Coronary artery (tissue), 2 donors: ENCODE results near the gene ANKS1B.

ENCODE experiments used
- DNase-seq: peaks from one replicate; pipeline ENCODE4 v3.0.0-alpha.2; 2017; ENCODE audit warnings: low spot score
- H3K27ac ChIP-seq, 2 donors: fragments of 200-600 bp; sonication (generic); one replicate each; pipeline ENCODE4 v1.5.1; 2016 to 2019
- H3K4me3 ChIP-seq: fragments of 200-600 bp; sonication (generic); 2 replicates; pipeline ENCODE4 v1.5.1; 2016; ENCODE audit warnings: mild to moderate bottlenecking, moderate library complexity
- TF ChIP-seq, protein P1 (sequence below): fragments of 200-600 bp; sonication (generic); IDR thresholded peaks from one replicate; pipeline ENCODE4 v1.5.1; 2019; ENCODE audit warnings: antibody characterized with exemption

The ANKS1B gene

DNA sequence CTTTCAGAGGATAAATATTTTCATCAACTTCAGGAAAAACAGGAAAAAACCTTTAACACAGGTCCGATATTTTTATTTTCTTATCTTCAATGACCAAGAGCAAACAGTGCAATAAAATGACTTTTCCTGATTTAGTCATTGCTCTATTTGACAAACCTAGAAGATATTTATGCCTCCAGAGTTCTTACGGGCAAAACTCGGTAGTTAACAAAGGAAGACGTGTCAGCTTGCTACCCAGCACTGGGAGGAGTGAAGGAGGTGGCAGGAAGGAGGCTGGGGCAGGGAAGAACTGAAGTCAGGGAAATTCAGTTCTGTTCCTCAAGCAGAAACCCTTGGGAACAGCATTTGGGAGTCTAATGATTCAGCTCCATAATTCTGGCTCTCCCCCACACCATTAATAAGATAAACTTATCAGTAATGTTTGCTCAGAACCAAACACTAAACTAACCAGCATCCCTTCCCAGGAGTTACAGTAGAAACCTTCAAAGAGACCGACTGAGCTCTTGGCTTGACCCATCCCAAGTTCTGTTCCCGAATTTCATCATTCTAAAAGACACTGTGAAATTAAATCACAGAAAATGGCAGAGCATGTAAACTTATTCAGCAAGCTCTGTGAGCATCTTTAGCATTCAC, 1176.4 kb downstream of the ANKS1B start:
- no peak overlapping the region for H3K27ac ChIP-seq
- TF ChIP-seq, protein P1, sequence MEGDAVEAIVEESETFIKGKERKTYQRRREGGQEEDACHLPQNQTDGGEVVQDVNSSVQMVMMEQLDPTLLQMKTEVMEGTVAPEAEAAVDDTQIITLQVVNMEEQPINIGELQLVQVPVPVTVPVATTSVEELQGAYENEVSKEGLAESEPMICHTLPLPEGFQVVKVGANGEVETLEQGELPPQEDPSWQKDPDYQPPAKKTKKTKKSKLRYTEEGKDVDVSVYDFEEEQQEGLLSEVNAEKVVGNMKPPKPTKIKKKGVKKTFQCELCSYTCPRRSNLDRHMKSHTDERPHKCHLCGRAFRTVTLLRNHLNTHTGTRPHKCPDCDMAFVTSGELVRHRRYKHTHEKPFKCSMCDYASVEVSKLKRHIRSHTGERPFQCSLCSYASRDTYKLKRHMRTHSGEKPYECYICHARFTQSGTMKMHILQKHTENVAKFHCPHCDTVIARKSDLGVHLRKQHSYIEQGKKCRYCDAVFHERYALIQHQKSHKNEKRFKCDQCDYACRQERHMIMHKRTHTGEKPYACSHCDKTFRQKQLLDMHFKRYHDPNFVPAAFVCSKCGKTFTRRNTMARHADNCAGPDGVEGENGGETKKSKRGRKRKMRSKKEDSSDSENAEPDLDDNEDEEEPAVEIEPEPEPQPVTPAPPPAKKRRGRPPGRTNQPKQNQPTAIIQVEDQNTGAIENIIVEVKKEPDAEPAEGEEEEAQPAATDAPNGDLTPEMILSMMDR, result no peak
- DNase-seq, result no peak

DNA sequence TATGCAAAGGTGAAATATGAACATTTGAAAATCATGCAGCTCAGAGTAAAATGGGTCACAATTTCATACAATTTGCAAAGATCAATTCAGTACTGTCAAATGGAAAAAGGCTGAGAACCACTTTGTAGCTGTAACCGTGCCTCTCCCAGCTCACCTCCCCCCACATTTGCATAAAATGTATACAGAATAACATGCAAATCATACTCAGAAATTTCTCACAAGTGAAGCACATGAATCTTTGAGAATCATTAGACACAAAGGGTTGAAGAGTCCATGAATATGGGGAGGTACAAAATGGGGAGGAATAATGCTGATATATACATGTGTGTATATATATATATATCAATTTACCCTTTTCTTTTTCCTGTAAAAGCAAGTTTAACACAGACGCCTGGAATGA, 1177.5 kb downstream of the ANKS1B start:
- DNase-seq, result no peak
- H3K4me3 ChIP-seq, result no peak overlapping the region
- no peak overlapping the region for H3K27ac ChIP-seq
- TF ChIP-seq, protein P1, result no peak

More for the DNA sequence above, 1176.4 kb downstream of the ANKS1B start:
- no peak overlapping the region for H3K4me3 ChIP-seq

DNA sequence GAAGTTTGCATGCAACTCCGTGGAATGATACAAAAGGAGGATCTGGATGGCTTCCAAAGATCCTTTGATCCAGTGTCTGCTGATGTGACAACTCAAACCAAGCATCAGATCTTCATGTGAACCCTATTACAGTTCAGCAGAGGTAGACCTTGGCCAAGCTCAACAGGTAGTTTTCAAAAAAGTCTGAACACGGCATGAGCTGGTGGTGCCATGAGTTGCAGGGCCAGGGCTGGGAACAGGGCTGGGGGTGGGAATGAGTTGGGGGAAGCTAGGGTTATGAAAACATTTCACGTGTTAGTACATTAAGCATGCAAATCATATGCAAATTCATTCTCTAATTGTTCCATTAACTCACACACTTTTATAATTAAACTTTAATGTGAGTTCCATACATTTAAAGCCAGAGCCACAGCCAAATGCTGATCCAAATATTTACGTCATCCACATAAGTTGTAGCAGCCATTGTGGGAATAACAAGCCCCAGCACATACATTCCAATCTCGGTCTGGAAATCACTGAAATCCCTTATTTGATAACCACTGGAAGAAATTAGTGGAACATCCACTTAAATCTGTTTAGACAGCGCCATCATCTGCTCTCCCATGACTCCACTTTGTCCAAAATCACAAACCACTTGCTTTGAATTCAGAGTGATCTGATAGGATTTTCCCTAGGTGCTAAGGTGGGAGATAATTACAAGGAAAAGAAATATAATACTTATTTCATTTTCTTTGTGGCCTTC, 1181.1 kb downstream of the ANKS1B start:
- DNase-seq, result no peak
- TF ChIP-seq, protein P1, result no peak
- no peak overlapping the region for H3K4me3 ChIP-seq
- H3K27ac ChIP-seq, result no peak overlapping the region

DNA sequence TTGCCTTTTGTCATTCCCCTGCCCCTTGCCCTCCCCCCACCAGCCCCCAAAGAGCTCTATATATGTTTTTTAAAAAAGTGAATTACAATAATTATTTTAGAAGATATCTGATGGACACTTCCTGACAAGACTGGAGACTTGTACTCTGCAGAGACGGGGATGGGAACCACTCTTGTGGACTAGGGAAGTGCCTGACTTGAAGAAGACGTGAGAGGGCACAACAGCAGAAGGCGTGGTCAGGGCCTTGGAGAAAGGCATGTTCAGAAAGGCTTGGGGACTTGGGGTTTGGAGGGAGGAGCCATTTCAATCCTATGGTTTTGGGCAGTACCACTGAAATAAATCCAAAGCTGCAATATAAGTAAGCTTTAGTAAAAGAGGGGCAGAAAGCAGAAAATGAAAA, 1184.9 kb downstream of the ANKS1B start:
- DNase-seq, result no peak
- TF ChIP-seq, protein P1, result no peak
- Histone ChIP-seq H3K27ac (no peak overlapping the region), H3K4me3 (no peak overlapping the region)

DNA sequence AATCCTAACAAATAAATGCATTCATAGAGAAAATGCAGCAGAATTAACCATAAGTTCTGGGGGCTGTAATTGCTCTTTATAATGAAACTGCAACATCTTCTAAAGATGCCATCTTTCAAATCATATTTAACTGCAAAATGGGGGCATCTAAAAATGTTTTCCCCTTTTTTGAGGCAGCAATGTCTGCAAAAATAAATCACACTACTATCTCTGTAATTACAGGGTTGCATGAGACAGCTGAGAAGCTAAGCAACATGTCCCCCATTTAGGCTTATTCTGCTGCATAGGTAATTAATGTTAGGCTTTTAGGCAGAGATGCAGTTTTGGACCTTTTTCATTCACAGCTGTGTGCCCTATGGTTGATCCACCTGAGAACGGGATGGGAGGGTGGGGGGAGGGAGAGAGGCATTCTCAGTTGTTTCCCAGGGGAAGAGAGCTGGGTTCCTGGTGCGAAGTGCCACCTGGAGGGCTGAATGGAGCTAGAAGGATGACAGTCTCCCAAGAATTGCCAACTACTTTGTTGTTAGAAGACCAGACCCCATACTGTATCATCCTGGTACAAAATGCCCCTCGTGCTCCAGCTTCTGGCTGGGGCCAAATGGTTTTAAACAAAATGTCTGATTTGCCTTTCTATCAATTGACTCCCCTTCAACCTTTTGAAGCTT, 1185.5 kb downstream of the ANKS1B start:
- H3K27ac ChIP-seq, result no peak overlapping the region
- TF ChIP-seq, protein P1, result no peak
- DNase-seq, result no peak
- H3K4me3 ChIP-seq, result no peak overlapping the region

DNA sequence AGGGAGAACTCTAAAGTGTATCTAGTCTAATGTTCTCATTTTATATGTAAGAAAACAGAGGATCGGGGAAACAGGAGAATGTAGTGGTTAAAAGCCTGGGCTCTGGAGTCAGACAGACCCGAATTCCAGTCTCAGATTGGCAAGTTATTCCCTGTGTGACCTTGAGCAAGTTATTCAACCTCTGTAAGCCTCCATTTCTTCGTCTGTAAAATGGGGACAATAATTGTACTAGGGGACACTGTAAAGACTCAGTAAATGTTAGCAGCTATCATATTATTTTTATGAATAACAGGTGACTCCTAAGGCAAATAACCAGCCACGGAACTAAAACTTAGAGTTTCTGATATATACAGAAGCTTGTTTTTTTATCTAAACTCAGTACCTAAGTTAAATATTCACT, 1187.5 kb downstream of the ANKS1B start:
- no peak overlapping the region for H3K4me3 ChIP-seq
- TF ChIP-seq, protein P1, result no peak
- H3K27ac ChIP-seq, result no peak overlapping the region
- no peak for DNase-seq
